Heart right ventricle (tissue), 16 donors: ENCODE results near the gene DGCR2. TPM values are rescaled to one million over a fixed set of nuclear protein-coding genes. Genes with fewer than 3 reads are reported as not detected.
A peak's percentile ranks its signal among the peaks of the same experiment; 100 is the strongest.

ENCODE experiments used
- ATAC-seq, 8 donors: fragments of 200-7000 bp; cut with Tn5 transposase; one replicate each; pipeline ENCODE4 v1.9.1; 2020; ENCODE audit warnings: mild to moderate bottlenecking in 8 of 8, moderate library complexity in 8 of 8, moderate number of reproducible peaks in 1 of 8
- DNase-seq, 2 donors: peaks; one replicate each; pipeline ENCODE4 v3.0.0-alpha.2; 2020
- H3K27ac ChIP-seq, 10 donors: fragments of 200-600 bp; sonication (generic) in 2 of 10; one replicate each; pipeline versions ENCODE4 v1.5.0 to v1.8.0; 2020 to 2022; ENCODE audit warnings: mild to moderate bottlenecking in 3 of 10
- H3K27me3 ChIP-seq, 7 donors: fragments of 200-600 bp; one replicate each; pipeline ENCODE4 v1.8.0; 2021 to 2022; ENCODE audit warnings: mild to moderate bottlenecking in 2 of 7
- H3K36me3 ChIP-seq, 9 donors: fragments of 200-600 bp; sonication (generic) in 1 of 9; one replicate each; pipeline versions ENCODE4 v1.5.0 to v1.8.0; 2020 to 2022; ENCODE audit warnings: mild to moderate bottlenecking in 2 of 9
- H3K4me1 ChIP-seq, 9 donors: fragments of 200-600 bp; sonication (generic) in 1 of 9; one replicate each; pipeline versions ENCODE4 v1.5.0 to v1.8.0; 2020 to 2022; ENCODE audit warnings: mild to moderate bottlenecking in 4 of 9
- H3K4me3 ChIP-seq, 10 donors: fragments of 200-600 bp; sonication (generic) in 2 of 10; one replicate each; pipeline versions ENCODE4 v1.5.0 to v1.8.0; 2020 to 2022; ENCODE audit warnings: mild to moderate bottlenecking in 7 of 10, moderate library complexity in 2 of 10
- H3K9me3 ChIP-seq, 11 donors: fragments of 200-600 bp in 10 of 11; sonication (generic) in 2 of 11; one replicate each; pipeline versions ENCODE4 v1.5.0 to v1.8.0; 2013 to 2022; ENCODE audit warnings: mild to moderate bottlenecking in 2 of 11, control low read depth in 1 of 11, moderate library complexity in 1 of 11
- WGBS, 2 donors: extraction: QIAGEN DNeasy Blood & Tissue Kit; methylation state at CpG; one replicate each; pipeline ENCODE4 v1.1.7; 2013; ENCODE audit warnings: inconsistent platforms in 1 of 2; 5-methylcytosine and 5-hydroxymethylcytosine counted together
- intact Hi-C, 10 donors: fragments of 100-400 bp; cut with DNase I; formaldehyde crosslinking; loops; one replicate each; pipeline versions ENCODE4 v1.11.1 to v1.14.2; 2022
- polyA plus RNA-seq, 2 donors: library from polyadenylated mRNA; stranded (reverse); fragments of 200-250 nt; gene quantifications; one replicate each; pipeline ENCODE4 v1.2.3, GENCODE V29; 2013
- total RNA-seq, 10 donors: library from RNA; stranded (reverse); fragmentation: NEBNext Ultra II Directional in 3 of 10; extraction: Animal tissue kit (Norgen Biotek cat#: 25700) in 3 of 10; gene quantifications; one replicate each; pipeline versions ENCODE4 v1.2.1 to v1.2.4, GENCODE V29; 2021 to 2023
- TF ChIP-seq, protein P1 (sequence below), 9 donors: fragments of 200-600 bp; sonication (generic) in 2 of 9; IDR thresholded peaks; one replicate each; pipeline versions ENCODE4 v1.5.0 to v1.8.0; 2021 to 2022; ENCODE audit warnings: antibody characterized with exemption in 9 of 9, mild to moderate bottlenecking in 5 of 9, moderate library complexity in 1 of 9
- donor health status: Arrhythmogenic right ventricular cardiomyopathy.
- donor health status: ischemic (EF 13 %, LVEDD 7.1; RV severe dilation, severe dysfunction).
- donor health status: healthy with polysubstance abuse.
- donor health status: DM: no; HTN: yes; CAD: no.
- donor health status: DM: no; HTN: no; CAD: no.
- donor health status: ischemic (EF 25% LVEDD 6.9; RV normal size, moderate dysfunction).
- donor health status: ischemic (EF 25% LVEDD 5.7; RV mildly dilated, moderate dysfunction).
- donor health status: healthy.
- donor health status: DM: yes; HTN: yes; CAD: no.
- donor health status: Ischemic cardiomyopathy.
- donor health status: ischemic (EF 35%, LVEDD 5.7; RV mildly dilated, moderate dysfunction).
- donor health status: nonischemic (EF 11% LVEDD 7.7; RV severe dilation, severe dysfunction).
- donor health status: DM: yes; HTN: yes; CAD: no.
- donor health status: PGD.
- donor health status: ischemic (EF 29% LVEDD 5.4; RV normal size, mild dysfunction).
- donor health status: nonischemic (EF 23%, LVEDD 6.1; RV moderate dilation, normal function).

Gene DGCR2
- total and polyA plus RNA-seq, 12 donors = 17.0 to 58.0 (median 39.1) TPM

DNA sequence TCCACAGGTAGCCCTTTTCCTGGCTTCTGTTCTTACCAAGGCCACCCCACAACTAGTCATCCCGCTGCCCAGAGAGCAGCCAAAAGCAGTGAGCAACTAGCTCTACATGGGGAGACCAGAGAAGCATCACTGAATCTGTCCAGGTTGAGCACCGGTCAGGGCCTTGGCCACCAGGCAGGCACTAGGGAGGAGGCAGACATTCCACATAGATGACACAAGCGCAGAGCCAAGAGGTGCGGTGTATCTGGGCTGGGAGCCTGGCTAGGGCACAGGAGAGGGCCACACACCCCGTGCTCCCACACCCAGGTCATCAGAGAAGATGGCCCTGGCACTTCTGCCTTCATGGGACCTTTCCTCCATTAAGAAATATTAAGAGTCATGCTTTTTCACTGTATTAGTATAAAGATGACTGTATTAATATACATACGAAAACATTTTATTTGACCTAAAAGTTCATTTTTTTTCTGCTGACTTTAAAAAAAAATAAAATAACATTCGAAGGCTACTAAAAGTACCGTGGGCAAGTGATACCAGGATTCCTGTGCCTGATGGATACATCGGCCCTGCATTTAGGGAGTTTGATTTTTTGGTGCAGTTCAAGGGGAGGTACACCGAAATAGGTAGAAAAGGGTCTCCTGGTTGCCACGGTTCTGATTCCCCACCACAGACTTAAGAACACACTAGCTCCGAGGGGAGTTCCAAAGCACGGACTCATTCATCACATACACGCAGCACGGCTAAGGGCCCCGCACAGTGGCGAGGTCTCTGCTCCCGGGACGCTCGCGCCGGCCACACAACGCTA lies 1.2 kb downstream of the DGCR2 start:
- Histone ChIP-seq H3K27me3 (no peaks in the 10 kb centered on the region), H3K4me1 (peaks cover 40 to 63% (median 58%) of the 10 kb centered on the region in 9 donors), H3K4me3 (peak overlapping the region; percentile 62 to 98 (median 88)), H3K9me3 (no peaks in the 10 kb centered on the region), H3K27ac (peak overlapping the region; percentile 88 to 96 (median 94)), H3K36me3 (peaks cover 0 to 10% (median 0%) of the 10 kb centered on the region in 9 donors)
- 15 to 17% methylated on average over 23 of the region's 23 CpGs for WGBS, 2 donors
- TF ChIP-seq, protein P1, sequence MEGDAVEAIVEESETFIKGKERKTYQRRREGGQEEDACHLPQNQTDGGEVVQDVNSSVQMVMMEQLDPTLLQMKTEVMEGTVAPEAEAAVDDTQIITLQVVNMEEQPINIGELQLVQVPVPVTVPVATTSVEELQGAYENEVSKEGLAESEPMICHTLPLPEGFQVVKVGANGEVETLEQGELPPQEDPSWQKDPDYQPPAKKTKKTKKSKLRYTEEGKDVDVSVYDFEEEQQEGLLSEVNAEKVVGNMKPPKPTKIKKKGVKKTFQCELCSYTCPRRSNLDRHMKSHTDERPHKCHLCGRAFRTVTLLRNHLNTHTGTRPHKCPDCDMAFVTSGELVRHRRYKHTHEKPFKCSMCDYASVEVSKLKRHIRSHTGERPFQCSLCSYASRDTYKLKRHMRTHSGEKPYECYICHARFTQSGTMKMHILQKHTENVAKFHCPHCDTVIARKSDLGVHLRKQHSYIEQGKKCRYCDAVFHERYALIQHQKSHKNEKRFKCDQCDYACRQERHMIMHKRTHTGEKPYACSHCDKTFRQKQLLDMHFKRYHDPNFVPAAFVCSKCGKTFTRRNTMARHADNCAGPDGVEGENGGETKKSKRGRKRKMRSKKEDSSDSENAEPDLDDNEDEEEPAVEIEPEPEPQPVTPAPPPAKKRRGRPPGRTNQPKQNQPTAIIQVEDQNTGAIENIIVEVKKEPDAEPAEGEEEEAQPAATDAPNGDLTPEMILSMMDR (IDR thresholded peaks at IDR 0.05) = no peak
- intact Hi-C loops = no loop called here
- ATAC-seq (peak in 2 of 8 donors; percentile 10 to 39), DNase-seq (peak in 1 of 2 donors; percentile 15)

DNA sequence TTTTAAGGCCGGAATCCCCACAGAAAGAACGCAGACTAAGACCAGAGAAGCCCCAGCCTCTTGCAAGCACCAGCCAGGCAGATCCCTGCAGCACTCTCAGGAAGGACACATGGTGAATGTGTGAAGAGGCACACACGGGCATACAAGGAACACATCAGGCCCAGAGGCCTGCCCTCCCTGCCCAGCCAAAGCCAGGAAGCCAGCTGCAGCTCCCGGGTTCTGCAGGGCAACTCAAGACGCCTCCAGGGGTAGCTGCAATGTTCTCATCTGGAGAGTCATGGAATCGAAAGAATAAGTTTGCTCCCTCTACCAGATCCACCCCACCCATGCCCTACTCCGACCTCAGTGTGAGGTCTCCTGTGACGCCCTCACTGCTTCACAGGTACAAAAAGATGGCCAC lies 2.3 kb downstream of the DGCR2 start:
- TF ChIP-seq, protein P1 (IDR thresholded peaks at IDR 0.05) = no peak
- Histone ChIP-seq H3K4me3 (no peak overlapping the region), H3K4me1 (peaks cover 46 to 74% (median 69%) of the 10 kb centered on the region in 9 donors), H3K27ac (no peak overlapping the region), H3K36me3 (peaks cover 0 to 14% (median 0%) of the 10 kb centered on the region in 9 donors), H3K9me3 (no peaks in the 10 kb centered on the region), H3K27me3 (no peaks in the 10 kb centered on the region)
- DNase-seq = no peak
- ATAC-seq = no peak
- WGBS, 2 donors = 84 to 89% methylated on average over 8 of the region's 8 CpGs
- intact Hi-C loops = no loop called here

DNA sequence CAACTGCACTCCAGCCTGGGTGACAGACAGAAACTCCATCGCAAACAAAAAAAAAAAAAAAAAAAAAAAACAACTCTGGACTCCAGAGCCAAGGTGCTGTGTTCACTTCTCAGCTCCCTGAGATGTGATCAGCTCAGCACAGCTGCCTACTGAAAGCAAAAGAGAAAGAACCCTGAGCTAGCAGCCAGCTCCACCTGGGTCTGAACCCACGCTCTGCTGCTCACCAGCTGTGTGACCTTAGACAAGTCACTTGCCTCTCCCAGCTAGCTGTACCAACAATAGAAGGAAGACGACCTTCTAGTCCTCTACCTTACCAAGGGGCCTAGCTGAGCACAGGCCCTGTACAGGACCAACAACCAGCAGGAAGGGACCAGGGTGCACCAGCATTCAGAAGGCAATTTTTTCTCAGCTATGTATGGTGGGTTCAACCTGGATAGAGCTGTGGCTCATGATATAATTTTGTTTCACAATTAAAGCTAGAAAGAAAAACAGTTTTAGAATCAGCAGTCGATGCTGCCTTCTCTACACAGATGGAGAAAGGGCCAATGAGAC lies 3.8 kb downstream of the DGCR2 start:
- ATAC-seq (no peak), DNase-seq (no peak)
- Histone ChIP-seq H3K27me3 (no peaks in the 10 kb centered on the region), H3K4me3 (no peak overlapping the region), H3K9me3 (no peaks in the 10 kb centered on the region), H3K27ac (no peak overlapping the region), H3K4me1 (peaks cover 48 to 84% (median 77%) of the 10 kb centered on the region in 9 donors), H3K36me3 (peaks cover 0 to 14% (median 0%) of the 10 kb centered on the region in 9 donors)
- intact Hi-C loops = no loop called here
- 91 to 96% methylated on average over 4 of the region's 4 CpGs for WGBS, 2 donors
- TF ChIP-seq, protein P1 (IDR thresholded peaks at IDR 0.05) = no peak

DNA sequence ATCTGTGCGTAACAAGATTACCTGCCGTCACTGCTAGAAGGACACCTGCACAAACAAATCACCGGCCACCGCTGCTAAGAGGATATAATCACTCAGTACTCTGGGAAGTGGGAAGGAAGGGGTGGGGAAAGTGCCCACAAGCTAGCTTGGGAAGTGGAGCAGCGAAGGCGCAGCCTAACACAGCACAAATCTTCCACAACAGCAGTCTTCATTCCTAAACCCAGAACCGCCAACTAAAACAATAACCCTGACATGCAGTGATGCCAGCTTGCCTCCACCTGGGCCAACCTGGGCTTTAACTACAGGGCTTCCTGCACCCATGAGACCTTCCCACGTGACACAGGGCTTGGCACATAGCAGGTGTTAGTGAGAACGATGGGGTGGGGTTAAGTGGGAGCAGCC lies 5.1 kb downstream of the DGCR2 start:
- WGBS, 2 donors = 75 to 84% methylated on average over 9 of the region's 9 CpGs
- no peak for DNase-seq
- no peak for ATAC-seq
- intact Hi-C loops = no loop called here
- Histone ChIP-seq H3K4me3 (no peak overlapping the region), H3K36me3 (peaks cover 0 to 14% (median 0%) of the 10 kb centered on the region in 9 donors), H3K9me3 (no peaks in the 10 kb centered on the region), H3K27ac (no peak overlapping the region), H3K27me3 (no peaks in the 10 kb centered on the region), H3K4me1 (peaks cover 44 to 81% (median 72%) of the 10 kb centered on the region in 9 donors)
- TF ChIP-seq, protein P1 (IDR thresholded peaks at IDR 0.05) = no peak
